H1 (cell line): ENCODE measurements around the gene RSPO3. TPM values are rescaled to one million over a fixed set of nuclear protein-coding genes. Genes with fewer than 3 reads are reported as not detected.

Experiments
- CTCF ChIA-PET: fragments of 300-600 bp; sonication (Branson Sonifier 250); formaldehyde crosslinking; loops from one replicate; lab custom pipeline; 2021; ENCODE audit not compliant: partially characterized antibody; lab: Charles Lee
- POLR2A ChIA-PET: fragments of 300-600 bp; sonication (Branson Sonifier 250); formaldehyde crosslinking; loops from one replicate; lab custom pipeline; 2021; ENCODE audit warnings: inconsistent platforms; ENCODE audit not compliant: partially characterized antibody; lab: Charles Lee
- DNase-seq, 2 experiments: peaks; one replicate each; pipeline versions ENCODE4 v3.0.0 to v3.0.0-alpha.2; 2010 to 2022; ENCODE audit warnings: low spot score in 2 of 2, low read depth in 1 of 2, mixed read lengths in 1 of 2
- FAIRE-seq: peaks from 2 replicates; lab custom pipeline; 2011; peaks lifted over from hg19 to GRCh38; lab: Jason Lieb, UNC
- H2AFZ ChIP-seq: 2 replicates; pipeline ENCODE4 v1.8.1; 2012; ENCODE audit warnings: low read length, inconsistent platforms
- H2AK5ac ChIP-seq: 2 replicates; pipeline ENCODE4 v1.6.1; 2013; ENCODE audit warnings: low read depth, low read length
- H2BK120ac ChIP-seq: replicated peaks from 2 replicates; pipeline ENCODE3; 2013; ENCODE audit warnings: low read depth, low read length, inconsistent platforms
- H2BK12ac ChIP-seq: 2 replicates; pipeline ENCODE4 v1.6.1; 2013; ENCODE audit warnings: low read depth, low read length
- H2BK15ac ChIP-seq: 2 replicates; pipeline ENCODE4 v1.6.1; 2013; ENCODE audit warnings: low read length
- H2BK20ac ChIP-seq: 2 replicates; pipeline ENCODE4 v1.6.1; 2013; ENCODE audit warnings: low read length
- H2BK5ac ChIP-seq: 2 replicates; pipeline ENCODE4 v1.6.1; 2013; ENCODE audit warnings: low read depth, low read length
- H3K14ac ChIP-seq: 2 replicates; pipeline ENCODE4 v1.6.1; 2013; ENCODE audit warnings: inconsistent platforms; ENCODE audit not compliant: insufficient read length
- H3K18ac ChIP-seq: 2 replicates; pipeline ENCODE4 v1.6.1; 2013; ENCODE audit warnings: low read length; ENCODE audit errors: extremely low read depth
- H3K23ac ChIP-seq: 2 replicates; pipeline ENCODE4 v1.6.1; 2013; ENCODE audit warnings: inconsistent platforms; ENCODE audit not compliant: insufficient read length
- H3K23me2 ChIP-seq: 2 replicates; pipeline ENCODE4 v1.6.1; 2013; ENCODE audit warnings: low read depth, low read length
- H3K27ac ChIP-seq: 2 replicates; pipeline ENCODE4 v1.6.1; 2011; ENCODE audit warnings: low read depth, low read length, inconsistent platforms
- H3K27me3 ChIP-seq, 4 experiments: replicated peaks in 1 of 4; 1 replicate in 1 of 4; 2 replicates in 3 of 4; pipeline versions ENCODE4 v1.6.1 to v1.8.1; 2011 to 2013; ENCODE audit warnings: low read length in 3 of 4, mild to moderate bottlenecking in 3 of 4, inconsistent platforms in 2 of 4, mixed read lengths in 2 of 4, moderate library complexity in 1 of 4; ENCODE audit not compliant: control insufficient read depth in 3 of 4, insufficient read depth in 3 of 4; ENCODE audit errors: extremely low read depth in 1 of 4
- H3K36me3 ChIP-seq, 4 experiments: 2 replicates each; pipeline versions ENCODE4 v1.6.1 to v1.8.1; 2011 to 2013; ENCODE audit warnings: mild to moderate bottlenecking in 4 of 4, low read length in 3 of 4, moderate library complexity in 2 of 4, control low read depth in 1 of 4, inconsistent platforms in 1 of 4; ENCODE audit not compliant: insufficient read depth in 4 of 4, control insufficient read depth in 2 of 4
- H3K4ac ChIP-seq: replicated peaks from 2 replicates; pipeline ENCODE3; 2013; ENCODE audit warnings: low read length, low read depth, mixed read lengths, inconsistent platforms; ENCODE audit not compliant: insufficient read length
- H3K4me1 ChIP-seq, 4 experiments: replicated peaks in 1 of 4; 1 replicate in 1 of 4; 2 replicates in 3 of 4; pipeline versions ENCODE4 v1.6.1 to v1.8.1; 2011 to 2013; ENCODE audit warnings: low read length in 3 of 4, inconsistent platforms in 2 of 4, mixed read lengths in 1 of 4; ENCODE audit not compliant: insufficient read depth in 4 of 4, control insufficient read depth in 3 of 4
- H3K4me2 ChIP-seq, 2 experiments: 2 replicates each; pipeline versions ENCODE4 v1.6.1 to v1.8.1; 2011 to 2013; ENCODE audit warnings: low read depth in 2 of 2, low read length in 2 of 2, control low read depth in 1 of 2, inconsistent platforms in 1 of 2, mild to moderate bottlenecking in 1 of 2; ENCODE audit not compliant: insufficient read depth in 1 of 2
- H3K4me3 ChIP-seq, 4 experiments: fragments of 200-600, 300-600 bp in 1 of 4; sonication (generic), shearing (Covaris generic), sonication (Bioruptor Twin) in 1 of 4; 2 replicates each; pipeline versions ENCODE4 v1.5.1 to v1.8.1; 2011 to 2016; ENCODE audit warnings: low read length in 4 of 4, low read depth in 3 of 4, control low read depth in 2 of 4, inconsistent platforms in 2 of 4, mild to moderate bottlenecking in 2 of 4, mixed read lengths in 1 of 4, moderate library complexity in 1 of 4; ENCODE audit not compliant: insufficient read depth in 2 of 4; ENCODE audit errors: extremely low read depth in 1 of 4
- H3K56ac ChIP-seq: replicated peaks from 2 replicates; pipeline ENCODE3; 2013; ENCODE audit warnings: low read depth, mild to moderate bottlenecking, mixed read lengths, low read length, inconsistent platforms; ENCODE audit not compliant: insufficient read length
- H3K79me1 ChIP-seq: 2 replicates; pipeline ENCODE4 v1.6.1; 2013; ENCODE audit warnings: low read depth, low read length, control low read depth
- H3K79me2 ChIP-seq, 2 experiments: 2 replicates each; pipeline versions ENCODE4 v1.6.1 to v1.8.1; 2012 to 2013; ENCODE audit warnings: low read length in 2 of 2, mild to moderate bottlenecking in 2 of 2, inconsistent platforms in 1 of 2; ENCODE audit not compliant: insufficient read depth in 2 of 2, control insufficient read depth in 1 of 2
- H3K9ac ChIP-seq, 4 experiments: replicated peaks in 1 of 4; 1 replicate in 1 of 4; 2 replicates in 3 of 4; pipeline versions ENCODE4 v1.6.1 to v1.8.1; 2011 to 2013; ENCODE audit warnings: low read depth in 3 of 4, low read length in 3 of 4, control low read depth in 2 of 4, mild to moderate bottlenecking in 2 of 4, moderate library complexity in 2 of 4, inconsistent platforms in 1 of 4; ENCODE audit errors: extremely low read depth in 1 of 4
- H3K9me3 ChIP-seq, 2 experiments: 2 replicates each; pipeline versions ENCODE4 v1.6.1 to v1.8.1; 2012 to 2013; ENCODE audit warnings: mild to moderate bottlenecking in 2 of 2, moderate library complexity in 2 of 2, control low read depth in 1 of 2, inconsistent platforms in 1 of 2, low read depth in 1 of 2, low read length in 1 of 2, mixed read lengths in 1 of 2; ENCODE audit not compliant: insufficient read depth in 2 of 2
- H4K20me1 ChIP-seq, 2 experiments: replicated peaks in 1 of 2; 2 replicates each; pipeline versions ENCODE3 to v1.8.1; 2011 to 2013; ENCODE audit warnings: inconsistent platforms in 2 of 2, low read length in 2 of 2, mild to moderate bottlenecking in 1 of 2; ENCODE audit not compliant: insufficient read depth in 2 of 2, control insufficient read depth in 1 of 2
- H4K5ac ChIP-seq: 2 replicates; pipeline ENCODE4 v1.6.1; 2013; ENCODE audit warnings: low read length, low read depth, mixed read lengths, inconsistent platforms; ENCODE audit not compliant: insufficient read length
- H4K8ac ChIP-seq: 2 replicates; pipeline ENCODE4 v1.8.0; 2013; ENCODE audit warnings: mild to moderate bottlenecking, moderate library complexity, low read length, inconsistent platforms; ENCODE audit not compliant: insufficient read depth; ENCODE audit errors: extremely low read depth
- H4K91ac ChIP-seq: replicated peaks from 2 replicates; pipeline ENCODE3; 2013; ENCODE audit warnings: low read length, mixed read lengths, inconsistent platforms; ENCODE audit not compliant: insufficient read length
- POU5F1 ChIP-seq: IDR thresholded peaks from 2 replicates; pipeline ENCODE4 v1.6.1; 2011; ENCODE audit warnings: low read depth, mild to moderate bottlenecking, low read length, moderate library complexity
- SP4 ChIP-seq: IDR thresholded peaks from 2 replicates; pipeline ENCODE4 v1.6.1; 2012; ENCODE audit warnings: low read length, inconsistent platforms
- WGBS, 2 experiments: shearing (Covaris generic) in 1 of 2; methylation state at CpG; one replicate each; pipeline versions ENCODE4 v1.1.6 to v1.1.7; 2013 to 2015; ENCODE audit warnings: low lambda C conversion rate in 2 of 2, mixed read lengths in 2 of 2, inconsistent platforms in 1 of 2, low coverage in 1 of 2, missing lambda C conversion rate in 1 of 2; ENCODE audit not compliant: insufficient replicate concordance in 2 of 2, insufficient coverage in 1 of 2, insufficient read length in 1 of 2; ENCODE audit errors: extremely low coverage in 1 of 2, missing lambda C conversion rate in 1 of 2; 5-methylcytosine and 5-hydroxymethylcytosine counted together
- polyA plus RNA-seq, 7 experiments: library from polyadenylated mRNA; depleted of rRNA in 3 of 7; stranded (reverse) in 5 of 7; unstranded in 2 of 7; fragments of >200 nt in 5 of 7; fragments of 200-250 nt in 2 of 7; gene quantifications; 1 replicate in 5 of 7; 2 replicates in 1 of 7; 4 replicates in 1 of 7; pipeline versions ENCODE4 v1.2.1 to v1.2.3, GENCODE V29; 2011 to 2013; ENCODE audit warnings: missing spikeins in 2 of 7, mixed read lengths in 2 of 7
- total RNA-seq: library from RNA; stranded (reverse); fragmentation: NEBNext Ultra II Directional; extraction: Animal tissue kit (Norgen Biotek cat#: 25700); gene quantifications from 2 replicates; pipeline ENCODE4 v1.2.1, GENCODE V29; 2021

Gene RSPO3
- total and polyA plus RNA-seq, 2 of the 8 experiments (the other 6 are each of a cell fraction or from before 2014, with no cell fraction given) = not detected

DNA sequence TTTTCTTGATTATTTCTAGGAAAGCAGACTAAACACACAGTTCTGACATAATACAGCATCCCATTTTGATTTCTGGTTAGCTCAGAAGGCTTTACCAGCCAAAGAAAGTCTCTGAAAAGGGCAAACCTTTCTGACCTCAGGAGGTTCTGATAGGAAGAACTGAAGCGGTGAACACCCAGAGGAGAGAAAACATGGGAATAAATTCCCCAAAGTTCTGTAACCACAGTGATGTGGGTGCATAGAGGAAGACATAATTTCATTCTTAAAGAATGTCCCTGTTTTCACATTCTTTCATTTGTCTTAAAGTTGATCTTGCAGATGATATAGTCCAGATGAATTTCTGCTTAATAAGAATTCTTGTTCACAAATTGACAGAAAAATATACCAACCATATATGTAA, 60.3 kb downstream of the RSPO3 start:
- no peak overlapping the region for H3K9ac ChIP-seq
- no peak overlapping the region for H2AK5ac ChIP-seq
- H4K8ac ChIP-seq = no peak overlapping the region
- no peak overlapping the region for H4K91ac ChIP-seq
- H2BK120ac ChIP-seq = no peak overlapping the region
- H3K56ac ChIP-seq = no peak overlapping the region
- ChIA-PET POLR2A (no interaction called here), CTCF (interaction anchor here (1.5 kb wide), 1 partner anchor 12 kb away, joined by 4 read pairs; no protein-coding TSS in a partner anchor)
- 0 out of 8 replicates have a peak, but pooled peaks cover 0 to 3% (median 0%) of the 10 kb centered on the region in 4 experiments for H3K36me3 ChIP-seq
- H3K14ac ChIP-seq = no peak overlapping the region
- no peak overlapping the region for H3K27ac ChIP-seq
- no peak overlapping the region for H3K18ac ChIP-seq
- no peaks in the 10 kb centered on the region for H3K79me2 ChIP-seq
- H3K23ac ChIP-seq = no peak overlapping the region
- no peak for DNase-seq
- no peaks in the 10 kb centered on the region for H3K9me3 ChIP-seq
- no peak overlapping the region for H2BK20ac ChIP-seq
- WGBS, 2 experiments = 81% methylated on average over 1 of the region's 1 CpG; no CpG with 5 or more reads in 1 of the 2 experiments
- no peaks in the 10 kb centered on the region; a peak in 1 of 7 replicates for H3K4me1 ChIP-seq
- no peak overlapping the region for H3K4me3 ChIP-seq
- H4K20me1 ChIP-seq = no peaks in the 10 kb centered on the region
- H4K5ac ChIP-seq = no peak overlapping the region
- no peak overlapping the region for H2BK12ac ChIP-seq
- H2BK5ac ChIP-seq = no peak overlapping the region
- no peak overlapping the region for H2BK15ac ChIP-seq
- H3K4ac ChIP-seq = no peak overlapping the region
- no peak overlapping the region for H2AFZ ChIP-seq
- H3K27me3 ChIP-seq = peaks cover 0 to 1% (median 0%) of the 10 kb centered on the region in 4 experiments; a peak in 1 of 7 replicates
- FAIRE-seq = no peak
- no peak overlapping the region for H3K4me2 ChIP-seq
- no peaks in the 10 kb centered on the region for H3K23me2 ChIP-seq
- no peaks in the 10 kb centered on the region for H3K79me1 ChIP-seq
- no peak for TF ChIP-seq POU5F1
- TF ChIP-seq SP4 = no peak
